ENCODE results near the gene KHSRP. TPM values are rescaled to one million over a fixed set of nuclear protein-coding genes. Genes with fewer than 3 reads are reported as not detected.
A peak's percentile ranks its signal among the peaks of the same experiment; 100 is the strongest.

Gene KHSRP
- total and polyA plus RNA-seq, 2 experiments from 2014 or later = 133 to 202 TPM

GRCh38 chr19:6413721-6414643 lies 10.6 kb downstream of the KHSRP start:
- no peak for DNase-seq (ENCODE audit: low spot score)
- Histone ChIP-seq H3K27me3 (no peaks in the 10 kb centered on the region), H2AFZ (no peak overlapping the region), H3K36me3 (replicated peaks; ENCODE audit: insufficient read depth, low read depth) (no peaks in the 10 kb centered on the region), H3K79me2 (peaks cover 13% of the 10 kb centered on the region), H3K9me3 (ENCODE audit: low read depth) (no peaks in the 10 kb centered on the region), H3K9me2 (replicated peaks; ENCODE audit: insufficient read depth) (no peaks in the 10 kb centered on the region), H3K27ac (peak overlapping the region; percentile 34), H4K20me1 (ENCODE audit: insufficient read depth, poor library complexity, severe bottlenecking) (peaks cover 9% of the 10 kb centered on the region), H3K4me3 (no peak overlapping the region), H3K4me1 (ENCODE audit: insufficient read depth) (peaks cover 9% of the 10 kb centered on the region), H3K4me2 (no peak overlapping the region)
- no peak for TF ChIP-seq EZH2 (IDR thresholded peaks at IDR 0.05; ENCODE audit: borderline replicate concordance)
- no peak for TF ChIP-seq CTCF (IDR thresholded peaks at IDR 0.05; ENCODE audit: poor library complexity)
- no peak for TF ChIP-seq EZH2phosphoT487 (IDR thresholded peaks at IDR 0.05; ENCODE audit: low read depth, severe bottlenecking, unreplicated experiment)
- WGBS (ENCODE audit: low lambda C conversion rate, missing lambda C conversion rate) = 93% methylated on average over 33 of the region's 42 CpGs

- Histone ChIP-seq H3K27ac (peak overlapping the region; percentile 57), H3K9me2 (replicated peaks; ENCODE audit: insufficient read depth) (no peaks in the 10 kb centered on the region), H3K27me3 (no peaks in the 10 kb centered on the region), H2AFZ (no peak overlapping the region), H3K4me1 (ENCODE audit: insufficient read depth) (peaks cover 9% of the 10 kb centered on the region), H4K20me1 (ENCODE audit: insufficient read depth, poor library complexity, severe bottlenecking) (peaks cover 4% of the 10 kb centered on the region), H3K4me3 (no peak overlapping the region), H3K79me2 (peaks cover 6% of the 10 kb centered on the region), H3K9me3 (ENCODE audit: low read depth) (no peaks in the 10 kb centered on the region), H3K4me2 (no peak overlapping the region), H3K36me3 (replicated peaks; ENCODE audit: insufficient read depth, low read depth) (no peaks in the 10 kb centered on the region)
- no peak for DNase-seq (ENCODE audit: low spot score)
- WGBS (ENCODE audit: low lambda C conversion rate, missing lambda C conversion rate) = 79% methylated on average over 10 of the region's 10 CpGs
- TF ChIP-seq CTCF (IDR thresholded peaks at IDR 0.05; ENCODE audit: poor library complexity) (no peak), EZH2 (IDR thresholded peaks at IDR 0.05; ENCODE audit: borderline replicate concordance) (no peak), EZH2phosphoT487 (IDR thresholded peaks at IDR 0.05; ENCODE audit: low read depth, severe bottlenecking, unreplicated experiment) (no peak)
Observed at GRCh38 chr19:6413291-6413690, 11.3 kb downstream of the KHSRP start.

- peaks cover 9% of the 10 kb centered on the region for H3K4me1 ChIP-seq (ENCODE audit: insufficient read depth)
- H2AFZ ChIP-seq = no peak overlapping the region
- H3K9me3 ChIP-seq (ENCODE audit: low read depth) = no peaks in the 10 kb centered on the region
- H3K27me3 ChIP-seq = no peaks in the 10 kb centered on the region
- H3K36me3 ChIP-seq (replicated peaks; ENCODE audit: insufficient read depth, low read depth) = no peaks in the 10 kb centered on the region
- no peak overlapping the region for H3K4me2 ChIP-seq
- H3K9me2 ChIP-seq (replicated peaks; ENCODE audit: insufficient read depth) = no peaks in the 10 kb centered on the region
- peak overlapping the region; percentile 57 for H3K27ac ChIP-seq
- TF ChIP-seq EZH2 (IDR thresholded peaks at IDR 0.05; ENCODE audit: borderline replicate concordance) (no peak), EZH2phosphoT487 (IDR thresholded peaks at IDR 0.05; ENCODE audit: low read depth, severe bottlenecking, unreplicated experiment) (no peak), CTCF (IDR thresholded peaks at IDR 0.05; ENCODE audit: poor library complexity) (peak; percentile 48)
- H3K4me3 ChIP-seq = no peak overlapping the region
- peaks cover 2% of the 10 kb centered on the region for H3K79me2 ChIP-seq
- H4K20me1 ChIP-seq (ENCODE audit: insufficient read depth, poor library complexity, severe bottlenecking) = no peaks in the 10 kb centered on the region
- DNase-seq (ENCODE audit: low spot score) = peak; percentile 57
- 80% methylated on average over 15 of the region's 15 CpGs for WGBS (ENCODE audit: low lambda C conversion rate, missing lambda C conversion rate)
Observed at GRCh38 chr19:6412447-6413091, 12.0 kb downstream of the KHSRP start.
